ENCODE measurements around the gene TBX2. TPM values are rescaled to one million over a fixed set of nuclear protein-coding genes. Genes with fewer than 3 reads are reported as not detected.

The TBX2 gene
- total and polyA plus RNA-seq, 2 of the 13 experiments (the other 11 are each of a cell fraction or from before 2014, with no cell fraction given), result 2.8 to 15.3 TPM

DNA sequence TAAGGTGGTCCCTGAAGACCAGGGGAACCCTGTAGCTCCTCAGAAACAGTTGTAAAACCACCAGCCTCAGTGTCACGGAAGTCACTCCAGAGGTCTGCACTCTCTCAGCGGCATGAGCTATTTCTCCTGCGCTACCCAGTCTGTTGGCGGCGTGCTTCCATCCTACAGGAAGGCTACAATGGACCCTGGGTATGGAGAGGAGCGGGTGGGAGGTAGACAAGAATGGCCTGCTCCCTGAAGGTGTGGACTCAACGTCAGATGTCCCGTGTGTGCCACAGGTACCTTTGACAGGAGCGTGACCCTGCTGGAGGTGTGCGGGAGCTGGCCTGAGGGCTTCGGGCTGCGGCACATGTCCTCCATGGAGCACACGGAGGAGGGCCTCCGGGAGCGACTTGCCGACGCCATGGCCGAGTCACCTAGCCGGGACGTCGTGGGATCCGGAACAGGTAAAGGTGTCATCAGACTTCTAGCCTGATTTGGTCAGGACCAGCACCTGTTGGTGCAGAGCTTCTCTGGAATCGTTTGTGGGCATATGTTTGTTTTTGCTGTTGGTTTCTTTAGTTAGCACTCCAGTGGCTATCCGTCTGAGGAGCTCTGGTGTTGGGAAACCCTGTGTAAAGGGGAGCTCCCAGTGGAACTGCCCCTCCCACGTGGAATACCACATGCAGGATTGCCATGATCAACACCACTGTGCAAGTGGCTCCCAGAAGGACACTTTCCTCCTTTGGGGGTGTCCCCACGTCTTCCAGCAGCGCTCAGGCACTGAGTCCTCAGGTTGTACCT lies 31.4 kb upstream of the TBX2 start:
- no peak overlapping the region for H3K27ac ChIP-seq (ENCODE audit: extremely low read length, insufficient read depth, low read length)
- no peak overlapping the region for H2AFZ ChIP-seq (ENCODE audit: low read length)
- peaks cover 72% of the 10 kb centered on the region for H3K4me1 ChIP-seq (ENCODE audit: insufficient read depth, low read length)
- no peaks in the 10 kb centered on the region for H3K9me3 ChIP-seq (ENCODE audit: low read length)
- ATAC-seq (no peak), DNase-seq (ENCODE audit: low spot score) (no peak), FAIRE-seq (no peak)
- WGBS (ENCODE audit: low lambda C conversion rate), result 89% methylated on average over 23 of the region's 27 CpGs
- H3K79me2 ChIP-seq (ENCODE audit: insufficient read depth, low read length), result no peaks in the 10 kb centered on the region
- H3K4me2 ChIP-seq (ENCODE audit: low read depth, low read length), result no peak overlapping the region
- in situ Hi-C loops (cut with HindIII; ENCODE audit: extremely low pct_ligation_motif_present, low pct_unique_long_range_greater_than_20kb) (no loop called here), intact Hi-C loops (cut with micrococcal nuclease; ENCODE audit: unreplicated experiment) (no loop called here)
- POLR2A ChIA-PET, result no interaction called here
- H3K9ac ChIP-seq (ENCODE audit: insufficient read depth, low read depth, low read length), result no peak overlapping the region
- H4K20me1 ChIP-seq (ENCODE audit: insufficient read depth, low read length), result no peaks in the 10 kb centered on the region
- no peaks in the 10 kb centered on the region for H3K36me3 ChIP-seq (replicated peaks in 1 of 2; ENCODE audit: control insufficient read depth in 1 of 2, insufficient read depth in 2 of 2, low read length in 2 of 2)
- CTCF ChIA-PET (ENCODE audit: low intra/inter-chr PET ratio, low total read pairs), result no interaction called here
- no peaks in the 10 kb centered on the region for H3K27me3 ChIP-seq (ENCODE audit: control insufficient read depth in 1 of 2, insufficient read depth in 2 of 2, low read length in 2 of 2)
- no TSS peak for BruUV-seq (replicated peaks)
- H3K4me3 ChIP-seq (replicated peaks in 1 of 3; ENCODE audit: insufficient read depth in 1 of 3, low read depth in 2 of 3, low read length in 3 of 3), result no peak overlapping the region
- TF ChIP-seq EEA1 (CRISPR knock-in tag; IDR thresholded peaks at IDR 0.05; ENCODE audit: borderline replicate concordance) (no peak), ZNF772 (CRISPR knock-in tag; IDR thresholded peaks at IDR 0.05) (no peak), ZBTB10 (CRISPR knock-in tag; IDR thresholded peaks at IDR 0.05; ENCODE audit: borderline replicate concordance) (no peak), ZNF205 (CRISPR knock-in tag; IDR thresholded peaks at IDR 0.05) (no peak), POLR2G (IDR thresholded peaks at IDR 0.05; ENCODE audit: low read depth, low read length) (no peak), MAFF (IDR thresholded peaks at IDR 0.05; ENCODE audit: low read depth, low read length) (no peak), ZNF441 (CRISPR knock-in tag; IDR thresholded peaks at IDR 0.05; ENCODE audit: borderline replicate concordance) (no peak), ZNF605 (CRISPR knock-in tag; IDR thresholded peaks at IDR 0.05) (0 out of 2 replicates have a peak, but pooled peaks have one; percentile 27), ZFP36L1 (CRISPR knock-in tag; IDR thresholded peaks at IDR 0.05) (no peak), NCOA1 (CRISPR knock-in tag; IDR thresholded peaks at IDR 0.05) (no peak), ELK4 (CRISPR knock-in tag; IDR thresholded peaks at IDR 0.05; ENCODE audit: borderline replicate concordance) (no peak), ZNF546 (CRISPR knock-in tag; conservative IDR thresholded peaks at IDR 0.05) (no peak), ZKSCAN1 (IDR thresholded peaks at IDR 0.05; ENCODE audit: low read length) (no peak)
- TF ChIP-seq, protein P1, sequence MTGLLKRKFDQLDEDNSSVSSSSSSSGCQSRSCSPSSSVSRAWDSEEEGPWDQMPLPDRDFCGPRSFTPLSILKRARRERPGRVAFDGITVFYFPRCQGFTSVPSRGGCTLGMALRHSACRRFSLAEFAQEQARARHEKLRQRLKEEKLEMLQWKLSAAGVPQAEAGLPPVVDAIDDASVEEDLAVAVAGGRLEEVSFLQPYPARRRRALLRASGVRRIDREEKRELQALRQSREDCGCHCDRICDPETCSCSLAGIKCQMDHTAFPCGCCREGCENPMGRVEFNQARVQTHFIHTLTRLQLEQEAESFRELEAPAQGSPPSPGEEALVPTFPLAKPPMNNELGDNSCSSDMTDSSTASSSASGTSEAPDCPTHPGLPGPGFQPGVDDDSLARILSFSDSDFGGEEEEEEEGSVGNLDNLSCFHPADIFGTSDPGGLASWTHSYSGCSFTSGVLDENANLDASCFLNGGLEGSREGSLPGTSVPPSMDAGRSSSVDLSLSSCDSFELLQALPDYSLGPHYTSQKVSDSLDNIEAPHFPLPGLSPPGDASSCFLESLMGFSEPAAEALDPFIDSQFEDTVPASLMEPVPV (CRISPR knock-in tag; IDR thresholded peaks at IDR 0.05), result no peak
- TF ChIP-seq, protein P2, sequence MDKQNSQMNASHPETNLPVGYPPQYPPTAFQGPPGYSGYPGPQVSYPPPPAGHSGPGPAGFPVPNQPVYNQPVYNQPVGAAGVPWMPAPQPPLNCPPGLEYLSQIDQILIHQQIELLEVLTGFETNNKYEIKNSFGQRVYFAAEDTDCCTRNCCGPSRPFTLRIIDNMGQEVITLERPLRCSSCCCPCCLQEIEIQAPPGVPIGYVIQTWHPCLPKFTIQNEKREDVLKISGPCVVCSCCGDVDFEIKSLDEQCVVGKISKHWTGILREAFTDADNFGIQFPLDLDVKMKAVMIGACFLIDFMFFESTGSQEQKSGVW (CRISPR knock-in tag; IDR thresholded peaks at IDR 0.05; ENCODE audit: borderline replicate concordance), result no peak
- TF ChIP-seq, protein P3, sequence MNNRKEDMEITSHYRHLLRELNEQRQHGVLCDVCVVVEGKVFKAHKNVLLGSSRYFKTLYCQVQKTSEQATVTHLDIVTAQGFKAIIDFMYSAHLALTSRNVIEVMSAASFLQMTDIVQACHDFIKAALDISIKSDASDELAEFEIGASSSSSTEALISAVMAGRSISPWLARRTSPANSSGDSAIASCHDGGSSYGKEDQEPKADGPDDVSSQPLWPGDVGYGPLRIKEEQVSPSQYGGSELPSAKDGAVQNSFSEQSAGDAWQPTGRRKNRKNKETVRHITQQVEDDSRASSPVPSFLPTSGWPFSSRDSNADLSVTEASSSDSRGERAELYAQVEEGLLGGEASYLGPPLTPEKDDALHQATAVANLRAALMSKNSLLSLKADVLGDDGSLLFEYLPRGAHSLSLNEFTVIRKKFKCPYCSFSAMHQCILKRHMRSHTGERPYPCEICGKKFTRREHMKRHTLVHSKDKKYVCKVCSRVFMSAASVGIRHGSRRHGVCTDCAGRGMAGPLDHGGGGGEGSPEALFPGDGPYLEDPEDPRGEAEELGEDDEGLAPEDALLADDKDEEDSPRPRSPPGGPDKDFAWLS (CRISPR knock-in tag; IDR thresholded peaks at IDR 0.05; ENCODE audit: borderline replicate concordance), result no peak
